Thoracic aorta endothelial cell (primary cell): Measurements from ENCODE around the gene COA8. TPM values are rescaled to one million over a fixed set of nuclear protein-coding genes. Genes with fewer than 3 reads are reported as not detected.

Source experiments
- small RNA-seq: library from RNA; depleted of rRNA; stranded (forward); fragments of <200 nt; gene quantifications from one replicate; pipeline ENCODE3, GENCODE V24; 2012
- total RNA-seq: library from RNA; depleted of rRNA; stranded (reverse); fragments of >200 nt; gene quantifications from 2 replicates; pipeline ENCODE4 v1.2.3, GENCODE V29; 2012

The COA8 gene, protein sequence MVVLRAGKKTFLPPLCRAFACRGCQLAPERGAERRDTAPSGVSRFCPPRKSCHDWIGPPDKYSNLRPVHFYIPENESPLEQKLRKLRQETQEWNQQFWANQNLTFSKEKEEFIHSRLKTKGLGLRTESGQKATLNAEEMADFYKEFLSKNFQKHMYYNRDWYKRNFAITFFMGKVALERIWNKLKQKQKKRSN
- 33.9 and 39.0 TPM in 2 replicates for total RNA-seq

DNA sequence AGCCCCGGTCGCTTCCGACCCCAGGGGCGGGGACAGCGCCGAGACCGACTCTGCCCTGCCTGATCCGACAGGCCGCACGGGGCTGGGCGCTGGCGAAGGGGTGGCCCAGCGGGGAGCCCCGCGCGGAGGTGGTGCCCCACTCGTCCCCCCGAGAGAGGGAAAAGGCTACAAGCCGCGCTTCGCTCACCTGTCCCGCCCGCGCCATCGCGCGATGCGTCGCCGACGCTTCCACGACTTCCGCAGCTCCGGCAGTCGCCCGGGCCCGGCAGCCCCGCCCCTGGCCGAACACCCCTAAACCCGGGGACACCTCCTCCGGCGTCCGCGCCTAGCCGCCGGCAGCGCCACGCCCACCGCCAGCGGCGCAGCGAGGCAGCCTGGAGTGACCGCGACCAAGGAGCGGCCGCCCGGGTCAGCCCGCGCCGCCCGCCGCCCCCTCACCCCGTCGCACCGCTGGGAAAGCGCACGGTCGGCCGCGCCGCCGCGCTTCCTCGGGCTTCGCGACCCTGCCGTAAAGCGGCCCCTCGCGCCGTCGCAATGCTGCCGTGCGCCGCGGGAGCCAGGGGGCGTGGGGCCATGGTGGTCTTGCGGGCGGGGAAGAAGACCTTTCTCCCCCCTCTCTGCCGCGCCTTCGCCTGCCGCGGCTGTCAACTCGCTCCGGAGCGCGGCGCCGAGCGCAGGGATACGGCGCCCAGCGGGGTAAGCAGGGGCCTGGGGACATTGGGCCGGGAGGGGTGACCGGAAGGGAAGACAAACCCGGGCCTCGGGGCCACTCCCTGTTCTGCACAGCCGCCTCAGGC is at the start of gene COA8, which contains the start of gene BAG5:
Gene COA8 (plus strand): TSS at position 532 of the 797 bp plus-strand sequence. CDS start 42 bp downstream, at position 574.
Gene BAG5 (minus strand): TSS at position 229 of the 797 bp plus-strand sequence. CDS start 1,493 bp downstream, outside the sequence.

DNA sequence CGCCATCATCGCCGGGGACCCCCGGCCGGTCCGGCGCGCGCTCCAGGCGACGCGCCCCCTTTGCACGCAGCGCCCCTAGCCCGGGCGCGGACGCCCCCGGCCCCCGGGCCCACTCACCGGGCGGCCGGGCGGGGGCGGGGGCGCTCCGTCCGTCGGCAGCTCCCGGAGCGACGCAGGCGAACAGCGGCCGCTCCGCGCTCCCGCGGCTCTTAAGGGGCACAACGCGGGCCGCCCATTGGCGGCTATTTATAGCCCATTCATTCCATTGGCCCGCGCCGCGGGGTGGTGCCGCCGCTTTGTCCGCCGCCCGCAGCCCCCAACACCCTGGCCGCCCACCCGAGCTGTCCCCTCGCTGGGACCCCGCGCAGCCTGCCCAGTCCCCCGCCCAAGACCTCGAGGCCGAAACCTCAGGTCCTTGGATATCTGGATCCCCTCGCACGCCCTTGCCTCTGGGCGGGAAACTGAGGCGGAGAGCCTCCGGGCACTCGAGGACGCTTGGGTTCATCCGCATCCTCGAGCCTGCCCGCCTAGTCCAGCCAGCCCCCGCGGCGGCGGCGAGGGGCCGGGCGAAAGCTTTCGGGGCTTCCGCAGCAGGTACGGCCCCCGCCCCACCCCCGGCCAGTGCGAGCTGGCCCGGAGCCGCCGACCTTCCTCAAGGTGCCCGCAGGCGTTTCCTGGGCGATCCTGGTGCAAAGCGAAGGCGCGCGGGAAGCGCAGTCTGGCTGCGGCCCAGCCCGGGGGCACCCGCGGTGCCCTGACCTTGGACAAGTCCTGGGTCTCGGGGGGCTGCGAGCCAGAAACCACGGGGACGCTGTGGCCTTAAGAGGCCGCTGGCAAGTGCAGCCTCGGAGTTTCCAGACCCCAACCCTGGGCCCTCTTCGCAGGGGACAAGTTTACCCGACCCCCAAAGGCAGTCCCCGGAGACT is 39.8 kb upstream of the COA8 start, which contains the start of gene CKB:
Gene CKB (minus strand): TSS at position 182 of the 926 bp plus-strand sequence. CDS start 337 bp downstream, outside the sequence.

DNA sequence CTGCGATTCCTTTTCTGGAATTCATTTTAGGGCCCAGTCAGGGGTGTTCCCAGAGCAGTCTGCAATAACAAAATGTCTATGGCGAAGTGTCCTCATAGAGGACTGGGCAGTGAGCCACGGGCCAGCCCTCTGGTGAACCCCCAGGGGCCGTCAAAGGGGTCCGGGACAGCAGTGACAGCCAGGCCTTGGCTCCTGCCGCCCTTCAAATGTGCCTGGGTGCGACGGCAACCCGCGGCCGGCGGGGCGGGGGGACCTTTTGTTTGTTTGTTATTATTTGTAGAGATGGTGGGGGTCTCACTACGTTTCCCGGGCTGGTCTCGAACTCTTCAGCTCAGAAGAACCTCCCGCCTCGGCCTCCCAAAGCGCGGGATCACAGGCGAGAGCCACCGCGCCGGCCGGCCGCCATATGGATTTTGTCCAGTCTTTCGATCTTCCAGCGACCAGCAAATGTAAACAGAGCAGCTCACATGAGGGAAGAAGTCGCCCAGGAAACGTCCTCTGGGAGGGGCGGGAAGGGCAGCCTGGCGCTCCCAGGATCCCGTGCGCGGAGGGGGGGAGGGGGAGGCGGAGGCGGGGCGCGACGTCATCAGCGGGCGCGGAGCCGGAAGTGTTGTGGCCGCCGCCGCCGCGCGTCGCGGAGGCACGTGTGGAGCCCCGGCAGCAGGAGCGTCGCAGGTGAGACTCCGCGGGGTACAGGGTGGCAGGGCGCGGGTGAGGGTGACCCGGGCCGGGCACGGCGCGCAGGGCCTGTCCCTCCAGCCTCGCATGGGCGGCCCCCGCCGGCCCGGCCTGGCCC is 34.0 kb upstream of the COA8 start, which contains the start of gene TRMT61A:
Gene TRMT61A (plus strand): TSS at position 610 of the 796 bp plus-strand sequence. CDS start 783 bp downstream, outside the sequence.

DNA sequence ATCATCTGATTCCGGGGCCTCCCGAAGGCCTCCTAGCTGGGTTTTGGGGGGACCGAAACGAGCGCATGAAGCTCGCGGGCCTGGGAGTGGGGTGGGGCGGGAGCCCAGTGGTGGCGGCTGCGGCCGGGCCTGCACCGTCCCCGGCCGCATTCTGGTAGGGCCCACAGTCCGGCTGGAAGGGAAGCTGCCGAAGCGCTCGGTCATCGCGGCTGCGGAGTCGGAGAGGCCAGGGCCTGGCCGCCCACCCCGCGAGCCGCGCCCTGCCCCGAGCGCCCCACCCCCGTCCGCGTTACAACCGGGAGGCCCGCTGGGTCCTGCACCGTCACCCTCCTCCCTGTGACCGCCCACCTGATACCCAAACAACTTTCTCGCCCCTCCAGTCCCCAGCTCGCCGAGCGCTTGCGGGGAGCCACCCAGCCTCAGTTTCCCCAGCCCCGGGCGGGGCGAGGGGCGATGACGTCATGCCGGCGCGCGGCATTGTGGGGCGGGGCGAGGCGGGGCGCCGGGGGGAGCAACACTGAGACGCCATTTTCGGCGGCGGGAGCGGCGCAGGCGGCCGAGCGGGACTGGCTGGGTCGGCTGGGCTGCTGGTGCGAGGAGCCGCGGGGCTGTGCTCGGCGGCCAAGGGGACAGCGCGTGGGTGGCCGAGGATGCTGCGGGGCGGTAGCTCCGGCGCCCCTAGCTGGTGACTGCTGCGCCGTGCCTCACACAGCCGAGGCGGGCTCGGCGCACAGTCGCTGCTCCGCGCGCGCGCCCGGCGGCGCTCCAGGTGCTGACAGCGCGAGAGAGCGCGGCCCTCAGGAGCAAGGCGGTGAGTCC is 66.1 kb downstream of the COA8 start, which contains the start of gene KLC1:
Gene KLC1 (plus strand): TSS at position 528 of the 819 bp plus-strand sequence. CDS start 25,354 bp downstream, outside the sequence.

Small RNAs within 50 kb of the gene (small RNA-seq; reads per million reads assigned to genes)
- gene RNU4-68P = not detected
- gene RNU7-160P = not detected

Other genes starting within 250 kb of the COA8 start
- gene EIF5, start 228.7 kb upstream of the COA8 start, total RNA-seq = 281 and 330 TPM in 2 replicates
- 126 and 130 TPM in 2 replicates for gene MARK3, start 177.5 kb upstream of the COA8 start, total RNA-seq
- 1.6 and 1.9 TPM in 2 replicates for gene CKB, start 40.1 kb upstream of the COA8 start, total RNA-seq
- gene TRMT61A, start 33.8 kb upstream of the COA8 start, total RNA-seq = 5.3 and 6.7 TPM in 2 replicates
- 48.4 and 48.9 TPM in 2 replicates for gene BAG5, start 303 bp upstream of the COA8 start, total RNA-seq
- 272 and 299 TPM in 2 replicates for gene KLC1, start 66.3 kb downstream of the COA8 start, total RNA-seq
- 22.5 and 27.0 TPM in 2 replicates for gene XRCC3, start 152.5 kb downstream of the COA8 start, total RNA-seq
- 51.0 and 54.8 TPM in 2 replicates for gene ZFYVE21, start 152.8 kb downstream of the COA8 start, total RNA-seq